DND-41 (cell line): ENCODE results near the gene KRTAP10-3.

Experiments used
- ATAC-seq: fragments of 200-7000 bp; cut with Tn5 transposase; 3 replicates; pipeline ENCODE4 v1.9.1; 2021; ENCODE audit warnings: low read depth; ENCODE audit not compliant: insufficient read depth
- DNase-seq: peaks from one replicate; pipeline ENCODE4 v3.0.0-alpha.2; 2020
- H2AFZ ChIP-seq: 2 replicates; pipeline ENCODE4 v1.6.0; 2012; ENCODE audit warnings: low read depth, low read length
- H3K27ac ChIP-seq: 2 replicates; pipeline ENCODE4 v1.5.1; 2012; ENCODE audit warnings: low read length, inconsistent platforms
- H3K27me3 ChIP-seq: fragments of 200-600 bp; sonication (generic); 2 replicates; pipeline ENCODE4 v1.6.0; 2012; ENCODE audit warnings: low read length, mild to moderate bottlenecking, inconsistent platforms; ENCODE audit not compliant: insufficient read depth, poor library complexity
- H3K36me3 ChIP-seq: 2 replicates; pipeline ENCODE4 v1.5.1; 2012; ENCODE audit warnings: low read length, inconsistent platforms; ENCODE audit not compliant: insufficient read depth
- H3K4me1 ChIP-seq: 2 replicates; pipeline ENCODE4 v1.5.1; 2012; ENCODE audit warnings: mild to moderate bottlenecking, low read length; ENCODE audit not compliant: insufficient read depth
- H3K4me2 ChIP-seq: 2 replicates; pipeline ENCODE4 v1.6.0; 2012; ENCODE audit warnings: mild to moderate bottlenecking, moderate library complexity, low read length, inconsistent platforms; ENCODE audit not compliant: insufficient read depth
- H3K4me3 ChIP-seq, 2 experiments: fragments of 200-600 bp in 1 of 2; shearing (Covaris generic) in 1 of 2; 2 replicates each; pipeline ENCODE4 v1.5.1; 2012 to 2016; ENCODE audit warnings: inconsistent platforms in 2 of 2, low read length in 2 of 2, mild to moderate bottlenecking in 2 of 2, low read depth in 1 of 2, moderate library complexity in 1 of 2
- H3K79me2 ChIP-seq: 2 replicates; pipeline ENCODE4 v1.6.0; 2012; ENCODE audit warnings: low read length, inconsistent platforms; ENCODE audit not compliant: insufficient read depth
- H3K9ac ChIP-seq: 2 replicates; pipeline ENCODE4 v1.6.0; 2012; ENCODE audit warnings: low read depth, mild to moderate bottlenecking, inconsistent platforms, low read length, moderate library complexity
- H3K9me3 ChIP-seq: 2 replicates; pipeline ENCODE4 v1.5.1; 2012; ENCODE audit warnings: low read length, moderate library complexity, mild to moderate bottlenecking, inconsistent platforms; ENCODE audit not compliant: insufficient read depth, severe bottlenecking
- H4K20me1 ChIP-seq: 2 replicates; pipeline ENCODE4 v1.6.0; 2012; ENCODE audit warnings: low read length; ENCODE audit not compliant: insufficient read depth
- CTCF ChIP-seq: IDR thresholded peaks from 2 replicates; pipeline ENCODE4 v1.5.1; 2012; ENCODE audit warnings: borderline replicate concordance, low read length, moderate library complexity, mild to moderate bottlenecking; ENCODE audit not compliant: poor library complexity, severe bottlenecking; ENCODE audit errors: extremely low read depth
- EZH2 ChIP-seq: IDR thresholded peaks from 3 replicates; pipeline ENCODE4 v1.6.1; 2012; ENCODE audit warnings: borderline replicate concordance, low read depth, mild to moderate bottlenecking, moderate library complexity, low read length, inconsistent platforms; ENCODE audit not compliant: severe bottlenecking

KRTAP10-3 gene

GRCh38 chr21:44510109-44510507 lies 48.5 kb downstream of the KRTAP10-3 start:
- no peaks in the 10 kb centered on the region for H3K27me3 ChIP-seq
- peaks cover 4% of the 10 kb centered on the region for H3K4me1 ChIP-seq
- 0 out of 2 replicates have a peak, but pooled peaks cover 9% of the 10 kb centered on the region for H4K20me1 ChIP-seq
- H3K27ac ChIP-seq: no peak overlapping the region
- H3K9me3 ChIP-seq: no peaks in the 10 kb centered on the region
- TF ChIP-seq CTCF (no peak), EZH2 (no peak)
- H3K9ac ChIP-seq: no peak overlapping the region
- no peak overlapping the region for H3K4me2 ChIP-seq
- H3K79me2 ChIP-seq: no peaks in the 10 kb centered on the region
- DNase-seq: no peak
- H3K36me3 ChIP-seq: no peaks in the 10 kb centered on the region
- H2AFZ ChIP-seq: no peak overlapping the region
- peak; percentile 8; the same call in 1 of the 3 replicates for ATAC-seq
- H3K4me3 ChIP-seq: no peak overlapping the region

- H3K79me2 ChIP-seq: no peaks in the 10 kb centered on the region
- H3K4me2 ChIP-seq: no peak overlapping the region
- no peak overlapping the region for H3K9ac ChIP-seq
- peak; percentile 35 for DNase-seq
- no peak overlapping the region for H3K27ac ChIP-seq
- peak; percentile 62 for ATAC-seq
- H3K9me3 ChIP-seq: no peaks in the 10 kb centered on the region
- no peak overlapping the region for H3K4me3 ChIP-seq
- H4K20me1 ChIP-seq: 0 out of 2 replicates have a peak, but pooled peaks cover 9% of the 10 kb centered on the region
- H3K27me3 ChIP-seq: no peaks in the 10 kb centered on the region
- peaks cover 4% of the 10 kb centered on the region for H3K4me1 ChIP-seq
- no peak overlapping the region for H2AFZ ChIP-seq
- peak; percentile 54 for TF ChIP-seq CTCF
- no peak for TF ChIP-seq EZH2
- H3K36me3 ChIP-seq: no peaks in the 10 kb centered on the region
Observed at GRCh38 chr21:44509539-44509938, 49.1 kb downstream of the KRTAP10-3 start.

GRCh38 chr21:44508711-44509445 lies 49.7 kb downstream of the KRTAP10-3 start:
- TF ChIP-seq CTCF (no peak), EZH2 (no peak)
- H3K4me3 ChIP-seq: no peak overlapping the region
- no peak overlapping the region for H3K9ac ChIP-seq
- H3K79me2 ChIP-seq: no peaks in the 10 kb centered on the region
- H2AFZ ChIP-seq: no peak overlapping the region
- ATAC-seq: no peak
- peaks cover 4% of the 10 kb centered on the region for H3K4me1 ChIP-seq
- no peak overlapping the region for H3K4me2 ChIP-seq
- H3K27me3 ChIP-seq: no peaks in the 10 kb centered on the region
- no peak overlapping the region for H3K27ac ChIP-seq
- H4K20me1 ChIP-seq: 0 out of 2 replicates have a peak, but pooled peaks cover 9% of the 10 kb centered on the region
- no peaks in the 10 kb centered on the region for H3K9me3 ChIP-seq
- no peak for DNase-seq
- H3K36me3 ChIP-seq: no peaks in the 10 kb centered on the region
